Measurements from ENCODE around the gene TRMT2A. TPM values are rescaled to one million over a fixed set of nuclear protein-coding genes. Genes with fewer than 3 reads are reported as not detected.

Gene TRMT2A
- total and polyA plus RNA-seq, 10 of the 15 experiments (the other 5 are each of a cell fraction or from before 2014, with no cell fraction given): 0.29 to 97.0 (median 57.9) TPM

DNA sequence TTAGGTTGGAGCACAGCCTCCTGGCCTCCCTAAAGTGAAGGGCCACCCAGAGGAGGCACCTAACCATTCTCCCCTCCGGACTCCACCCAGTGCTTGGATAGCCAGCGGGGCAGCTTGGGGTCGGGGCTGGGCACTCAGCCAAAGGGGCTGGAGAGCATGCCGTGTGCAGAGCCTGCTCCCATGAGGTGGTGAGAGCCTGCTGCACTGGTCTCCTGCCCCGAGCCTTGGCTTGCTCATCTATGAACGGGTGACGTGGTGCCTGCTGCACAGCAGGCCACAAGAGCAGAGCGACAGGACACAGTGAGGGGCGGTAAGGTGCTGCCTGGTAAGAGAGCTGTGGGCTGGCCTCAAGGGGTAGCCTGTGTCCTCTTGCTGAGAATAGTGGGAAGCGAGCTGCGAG lies 47.8 kb upstream of the TRMT2A start:
- ChIA-PET CTCF (no interaction called here), SMC1A (ENCODE audit: uncharacterized antibody, unreplicated experiment) (no interaction called here), POLR2A (no interaction called here), RAD21 (ENCODE audit: unreplicated experiment) (no interaction called here)
- TF ChIP-seq, protein P1, sequence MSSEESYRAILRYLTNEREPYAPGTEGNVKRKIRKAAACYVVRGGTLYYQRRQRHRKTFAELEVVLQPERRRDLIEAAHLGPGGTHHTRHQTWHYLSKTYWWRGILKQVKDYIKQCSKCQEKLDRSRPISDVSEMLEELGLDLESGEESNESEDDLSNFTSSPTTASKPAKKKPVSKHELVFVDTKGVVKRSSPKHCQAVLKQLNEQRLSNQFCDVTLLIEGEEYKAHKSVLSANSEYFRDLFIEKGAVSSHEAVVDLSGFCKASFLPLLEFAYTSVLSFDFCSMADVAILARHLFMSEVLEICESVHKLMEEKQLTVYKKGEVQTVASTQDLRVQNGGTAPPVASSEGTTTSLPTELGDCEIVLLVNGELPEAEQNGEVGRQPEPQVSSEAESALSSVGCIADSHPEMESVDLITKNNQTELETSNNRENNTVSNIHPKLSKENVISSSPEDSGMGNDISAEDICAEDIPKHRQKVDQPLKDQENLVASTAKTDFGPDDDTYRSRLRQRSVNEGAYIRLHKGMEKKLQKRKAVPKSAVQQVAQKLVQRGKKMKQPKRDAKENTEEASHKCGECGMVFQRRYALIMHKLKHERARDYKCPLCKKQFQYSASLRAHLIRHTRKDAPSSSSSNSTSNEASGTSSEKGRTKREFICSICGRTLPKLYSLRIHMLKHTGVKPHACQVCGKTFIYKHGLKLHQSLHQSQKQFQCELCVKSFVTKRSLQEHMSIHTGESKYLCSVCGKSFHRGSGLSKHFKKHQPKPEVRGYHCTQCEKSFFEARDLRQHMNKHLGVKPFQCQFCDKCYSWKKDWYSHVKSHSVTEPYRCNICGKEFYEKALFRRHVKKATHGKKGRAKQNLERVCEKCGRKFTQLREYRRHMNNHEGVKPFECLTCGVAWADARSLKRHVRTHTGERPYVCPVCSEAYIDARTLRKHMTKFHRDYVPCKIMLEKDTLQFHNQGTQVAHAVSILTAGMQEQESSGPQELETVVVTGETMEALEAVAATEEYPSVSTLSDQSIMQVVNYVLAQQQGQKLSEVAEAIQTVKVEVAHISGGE (CRISPR knock-in tag; IDR thresholded peaks at IDR 0.05): no peak
- TF ChIP-seq IRF4 (IDR thresholded peaks at IDR 0.05; ENCODE audit: low read depth, low read length) (no peak), MXI1 (IDR thresholded peaks at IDR 0.05; ENCODE audit: low read depth, low read length) (no peak), MYC (IDR thresholded peaks at IDR 0.05; ENCODE audit: insufficient read depth, insufficient read length, insufficient replicate concordance, low read length, severe bottlenecking) (no peak), STAT3 (IDR thresholded peaks at IDR 0.05; ENCODE audit: low read depth, low read length) (no peak), ZBED1 (IDR thresholded peaks at IDR 0.05; ENCODE audit: borderline replicate concordance) (no peak), RFX5 (IDR thresholded peaks at IDR 0.05; ENCODE audit: low read depth, low read length) (no peak), ASH2L (IDR thresholded peaks at IDR 0.05; ENCODE audit: borderline replicate concordance, low read depth) (no peak), CHD1 (IDR thresholded peaks at IDR 0.05; ENCODE audit: low read depth, low read length) (no peak), EGR1 (IDR thresholded peaks at IDR 0.05; ENCODE audit: borderline replicate concordance in 1 of 2, low read depth in 2 of 2, low read length in 2 of 2) (no peak), RAD51 (IDR thresholded peaks at IDR 0.05) (no peak), YBX1 (IDR thresholded peaks at IDR 0.05) (no peak), NR2F1 (conservative IDR thresholded peaks at IDR 0.05) (no peak), ZNF217 (IDR thresholded peaks at IDR 0.05) (no peak), MEF2A (IDR thresholded peaks at IDR 0.05; ENCODE audit: insufficient read depth, low read depth, low read length) (no peak)
- TF ChIP-seq, protein P2, sequence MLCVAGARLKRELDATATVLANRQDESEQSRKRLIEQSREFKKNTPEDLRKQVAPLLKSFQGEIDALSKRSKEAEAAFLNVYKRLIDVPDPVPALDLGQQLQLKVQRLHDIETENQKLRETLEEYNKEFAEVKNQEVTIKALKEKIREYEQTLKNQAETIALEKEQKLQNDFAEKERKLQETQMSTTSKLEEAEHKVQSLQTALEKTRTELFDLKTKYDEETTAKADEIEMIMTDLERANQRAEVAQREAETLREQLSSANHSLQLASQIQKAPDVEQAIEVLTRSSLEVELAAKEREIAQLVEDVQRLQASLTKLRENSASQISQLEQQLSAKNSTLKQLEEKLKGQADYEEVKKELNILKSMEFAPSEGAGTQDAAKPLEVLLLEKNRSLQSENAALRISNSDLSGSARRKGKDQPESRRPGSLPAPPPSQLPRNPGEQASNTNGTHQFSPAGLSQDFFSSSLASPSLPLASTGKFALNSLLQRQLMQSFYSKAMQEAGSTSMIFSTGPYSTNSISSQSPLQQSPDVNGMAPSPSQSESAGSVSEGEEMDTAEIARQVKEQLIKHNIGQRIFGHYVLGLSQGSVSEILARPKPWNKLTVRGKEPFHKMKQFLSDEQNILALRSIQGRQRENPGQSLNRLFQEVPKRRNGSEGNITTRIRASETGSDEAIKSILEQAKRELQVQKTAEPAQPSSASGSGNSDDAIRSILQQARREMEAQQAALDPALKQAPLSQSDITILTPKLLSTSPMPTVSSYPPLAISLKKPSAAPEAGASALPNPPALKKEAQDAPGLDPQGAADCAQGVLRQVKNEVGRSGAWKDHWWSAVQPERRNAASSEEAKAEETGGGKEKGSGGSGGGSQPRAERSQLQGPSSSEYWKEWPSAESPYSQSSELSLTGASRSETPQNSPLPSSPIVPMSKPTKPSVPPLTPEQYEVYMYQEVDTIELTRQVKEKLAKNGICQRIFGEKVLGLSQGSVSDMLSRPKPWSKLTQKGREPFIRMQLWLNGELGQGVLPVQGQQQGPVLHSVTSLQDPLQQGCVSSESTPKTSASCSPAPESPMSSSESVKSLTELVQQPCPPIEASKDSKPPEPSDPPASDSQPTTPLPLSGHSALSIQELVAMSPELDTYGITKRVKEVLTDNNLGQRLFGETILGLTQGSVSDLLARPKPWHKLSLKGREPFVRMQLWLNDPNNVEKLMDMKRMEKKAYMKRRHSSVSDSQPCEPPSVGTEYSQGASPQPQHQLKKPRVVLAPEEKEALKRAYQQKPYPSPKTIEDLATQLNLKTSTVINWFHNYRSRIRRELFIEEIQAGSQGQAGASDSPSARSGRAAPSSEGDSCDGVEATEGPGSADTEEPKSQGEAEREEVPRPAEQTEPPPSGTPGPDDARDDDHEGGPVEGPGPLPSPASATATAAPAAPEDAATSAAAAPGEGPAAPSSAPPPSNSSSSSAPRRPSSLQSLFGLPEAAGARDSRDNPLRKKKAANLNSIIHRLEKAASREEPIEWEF (IDR thresholded peaks at IDR 0.05; ENCODE audit: insufficient replicate concordance, low read depth, low read length): no peak
- Histone ChIP-seq H3K27ac (ENCODE audit: control insufficient read depth, insufficient read depth) (no peak overlapping the region), H3K36me3 (ENCODE audit: control insufficient read depth in 2 of 2, insufficient read depth in 2 of 2, low read length in 1 of 2) (no peaks in the 10 kb centered on the region), H4K20me1 (ENCODE audit: control insufficient read depth, insufficient read depth) (no peaks in the 10 kb centered on the region), H3K4me2 (ENCODE audit: control insufficient read depth, insufficient read depth) (no peak overlapping the region), H3K27me3 (replicated peaks in 1 of 2; ENCODE audit: control insufficient read depth in 2 of 2, insufficient read depth in 2 of 2, low read length in 1 of 2) (no peaks in the 10 kb centered on the region), H3K79me2 (ENCODE audit: control insufficient read depth, insufficient read depth, low read length) (no peaks in the 10 kb centered on the region), H3K4me3 (no peak overlapping the region), H2AFZ (ENCODE audit: control insufficient read depth, low read depth, low read length) (no peak overlapping the region), H3K4me1 (ENCODE audit: control insufficient read depth, insufficient read depth, low read length) (no peaks in the 10 kb centered on the region), H3K9ac (ENCODE audit: control insufficient read depth, insufficient read depth, low read length) (no peak overlapping the region), H3K9me3 (replicated peaks; ENCODE audit: control insufficient read depth, insufficient read depth, low read length) (no peaks in the 10 kb centered on the region)
- FAIRE-seq (no peak), ATAC-seq (no peak), DNase-seq (ENCODE audit: low read depth, low spot score) (no peak)
- intact Hi-C loops (cut with micrococcal nuclease; ENCODE audit: unreplicated experiment): no loop called here
- in situ Hi-C loops (cut with MboI): no loop called here
- no TSS peak for BruUV-seq (replicated peaks)
- 46% methylated on average over 11 of the region's 11 CpGs for WGBS (ENCODE audit: insufficient coverage, insufficient replicate concordance, low lambda C conversion rate, missing lambda C conversion rate)

Data from GM12878 (cell line).